NCI-H226 (cell line): ENCODE data around the gene DNAH10.
"Not testable (repeated sequence)": the region's sequence is repeated elsewhere in the genome, so short reads cannot be mapped to it uniquely, and the experiment has no call there.

Experiments used
- DNase-seq: peaks from one replicate; pipeline ENCODE4 v3.0.0-alpha.2; 2015

Gene DNAH10

DNA sequence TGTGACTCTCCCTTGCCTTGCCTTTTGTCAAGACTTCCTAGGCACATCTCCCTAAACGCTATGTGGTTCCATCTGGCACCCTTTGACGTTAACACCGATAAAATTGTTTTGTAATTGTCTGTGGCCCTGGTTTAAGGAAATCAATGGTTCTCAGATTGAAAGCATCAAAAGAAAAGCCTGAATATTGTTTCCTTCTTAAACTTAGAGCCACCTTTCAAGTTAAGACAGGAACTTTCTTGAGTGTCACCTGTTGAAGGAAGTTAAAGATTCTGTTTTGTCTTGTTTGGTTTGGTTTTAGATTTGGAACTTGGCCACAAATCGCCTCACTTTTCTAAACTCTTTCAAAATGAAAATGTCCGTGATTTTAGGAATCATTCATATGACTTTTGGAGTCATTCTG is 14.8 kb upstream of the DNAH10 start:
- no peak for DNase-seq

- no peak for DNase-seq
Measured at GRCh38 chr12:123748161-123748560, 13.9 kb upstream of the DNAH10 start.

- no peak for DNase-seq
Measured at GRCh38 chr12:123748661-123749060, 13.4 kb upstream of the DNAH10 start.

DNA sequence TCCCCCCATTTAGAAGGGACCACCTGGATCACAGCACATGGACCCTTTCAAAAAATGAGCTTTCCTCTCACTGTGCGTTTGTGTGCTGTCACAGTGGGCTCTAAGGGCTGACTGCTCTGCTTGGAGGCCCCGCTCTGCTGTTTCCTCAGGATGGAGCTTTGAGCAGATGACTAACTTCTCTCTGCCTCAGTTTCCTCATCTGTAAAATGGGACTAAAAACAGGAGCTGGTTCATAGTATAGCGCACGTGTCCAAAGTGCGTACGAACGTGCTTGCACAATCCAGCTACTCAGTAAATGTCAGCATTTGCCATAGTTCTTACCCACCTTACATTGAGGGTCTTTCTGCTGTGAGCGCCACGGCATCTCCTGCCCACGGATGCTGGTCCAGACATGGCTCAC is 12.7 kb upstream of the DNAH10 start:
- no peak for DNase-seq

GRCh38 chr12:123750159-123750656 is 11.9 kb upstream of the DNAH10 start:
- no peak for DNase-seq

DNA sequence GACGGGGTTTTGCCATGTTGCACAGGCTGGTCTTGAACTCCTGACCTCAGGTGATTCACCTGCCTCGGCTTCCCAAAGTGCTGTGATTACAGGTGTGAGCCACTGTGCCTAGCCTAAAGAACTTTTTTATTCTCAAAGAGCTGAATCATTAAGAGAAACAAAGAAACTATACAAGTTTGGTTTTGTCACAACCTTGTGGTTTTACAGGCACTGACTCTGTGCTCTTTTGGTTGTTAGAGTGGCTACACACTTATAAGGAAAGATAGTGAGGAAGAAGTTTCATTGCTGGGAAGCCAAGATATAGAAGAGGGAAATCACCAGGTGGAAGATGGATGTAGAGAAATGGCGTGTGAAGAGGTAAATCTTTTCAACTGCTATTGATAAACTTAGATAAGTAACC is 10.1 kb upstream of the DNAH10 start:
- DNase-seq = no peak

DNA sequence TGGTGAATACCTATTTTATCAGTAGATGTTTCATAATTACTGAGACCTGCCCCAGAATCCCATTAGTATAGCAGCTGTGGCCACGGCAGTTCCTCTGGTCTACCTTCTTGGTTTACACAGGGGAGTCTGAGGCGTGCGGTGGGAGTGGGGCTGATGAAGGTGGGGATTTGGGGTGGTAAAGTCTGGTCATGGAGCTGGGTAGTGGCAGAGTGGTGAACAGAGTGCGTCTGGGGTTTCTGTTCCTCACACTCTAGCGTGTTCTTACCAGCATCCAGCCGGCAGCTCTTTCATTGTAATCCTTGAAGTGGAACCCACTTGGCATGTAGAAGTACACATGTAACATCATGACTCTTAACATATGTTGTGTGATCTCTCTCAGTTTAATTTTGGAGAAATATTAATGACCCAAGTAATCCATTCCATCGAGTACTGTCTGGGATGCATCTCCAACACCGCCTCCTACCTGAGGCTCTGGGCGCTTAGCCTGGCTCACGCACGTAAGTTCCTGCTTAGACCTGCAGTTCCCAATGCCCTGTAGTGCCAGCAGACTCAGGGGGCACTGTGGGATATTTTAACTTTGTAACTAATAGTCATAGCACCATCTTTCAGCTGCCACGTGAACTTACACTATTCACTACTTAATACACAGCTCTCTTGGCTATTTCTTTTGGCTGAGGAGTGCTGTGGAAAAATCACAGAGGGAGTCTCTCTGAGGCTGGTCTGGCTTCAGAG is 7.9 kb upstream of the DNAH10 start:
- DNase-seq = no peak

GRCh38 chr12:123757561-123757960 is 4.5 kb upstream of the DNAH10 start:
- DNase-seq = peak; percentile 5

DNA sequence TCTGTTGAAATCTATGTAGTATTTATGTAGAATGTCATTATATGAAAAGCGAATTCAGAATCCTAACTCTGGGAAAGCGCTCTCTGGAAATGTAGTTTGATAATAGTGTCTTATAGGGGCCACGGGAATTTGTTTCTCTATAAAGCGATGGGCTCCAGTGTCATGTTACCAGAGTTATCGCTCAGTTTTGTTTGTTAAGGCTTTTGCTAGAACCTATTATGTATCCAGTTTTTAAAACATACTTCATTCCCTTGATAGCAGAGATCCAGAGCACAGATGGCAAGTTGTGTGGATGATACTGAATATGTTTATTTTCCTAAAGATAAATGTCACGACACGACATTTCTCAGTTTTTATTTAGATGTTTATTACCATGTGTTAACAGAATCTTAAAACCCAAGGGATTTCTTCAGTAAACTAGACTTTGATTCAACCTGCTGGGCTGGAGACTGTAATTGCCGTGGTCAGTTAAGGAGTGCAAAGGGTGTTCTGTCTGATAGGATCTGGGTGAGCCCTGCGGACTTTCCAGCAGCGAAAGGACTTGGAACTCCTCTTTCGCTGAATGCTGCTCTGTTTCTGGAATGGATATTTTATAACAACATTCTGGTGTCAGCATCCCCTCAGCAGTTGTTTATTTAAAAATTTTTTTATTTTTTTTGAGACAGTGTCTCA is 1.7 kb upstream of the DNAH10 start:
- no peak for DNase-seq

- no peak for DNase-seq
Measured at GRCh38 chr12:123762715-123763052, 583 bp downstream of the DNAH10 start.

DNA sequence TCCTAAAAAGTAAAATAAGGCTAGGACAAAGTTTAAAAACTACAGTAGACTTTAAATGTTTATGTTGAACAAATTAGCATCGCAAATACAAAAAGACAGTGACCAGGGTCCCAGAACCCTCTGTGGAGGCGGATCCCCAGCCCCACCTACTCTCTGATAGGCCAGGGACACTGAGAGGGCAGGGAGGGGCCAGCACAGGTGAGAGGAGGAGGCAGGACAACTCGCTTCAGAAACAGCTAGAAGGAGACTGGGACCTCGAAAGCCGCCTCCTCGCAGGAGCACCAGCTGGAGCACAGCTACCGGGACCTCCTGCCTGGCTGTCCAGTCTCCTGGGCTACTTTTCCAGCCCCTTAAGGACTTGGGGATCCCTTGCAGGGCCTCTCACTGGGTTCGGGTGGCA is 992 bp downstream of the DNAH10 start:
- no peak for DNase-seq

DNA sequence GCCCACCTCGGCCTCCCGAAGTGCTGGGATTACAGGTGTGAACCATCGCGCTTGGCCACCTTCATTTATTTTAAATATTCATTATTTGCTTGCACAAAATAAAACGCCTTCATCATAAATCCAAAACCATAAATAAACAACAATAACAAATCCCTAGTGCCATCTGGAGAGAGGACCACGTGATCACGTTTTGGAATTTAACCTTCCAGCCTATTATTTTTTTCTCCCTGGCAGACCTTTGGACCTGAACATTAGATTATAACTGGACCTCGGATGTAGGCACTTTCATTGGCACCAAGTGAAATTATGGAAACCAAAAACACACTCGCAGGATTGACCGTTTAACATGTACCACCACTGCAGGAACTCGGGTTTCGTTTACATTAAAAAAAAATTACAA is 2.0 kb downstream of the DNAH10 start:
- DNase-seq = no peak

DNA sequence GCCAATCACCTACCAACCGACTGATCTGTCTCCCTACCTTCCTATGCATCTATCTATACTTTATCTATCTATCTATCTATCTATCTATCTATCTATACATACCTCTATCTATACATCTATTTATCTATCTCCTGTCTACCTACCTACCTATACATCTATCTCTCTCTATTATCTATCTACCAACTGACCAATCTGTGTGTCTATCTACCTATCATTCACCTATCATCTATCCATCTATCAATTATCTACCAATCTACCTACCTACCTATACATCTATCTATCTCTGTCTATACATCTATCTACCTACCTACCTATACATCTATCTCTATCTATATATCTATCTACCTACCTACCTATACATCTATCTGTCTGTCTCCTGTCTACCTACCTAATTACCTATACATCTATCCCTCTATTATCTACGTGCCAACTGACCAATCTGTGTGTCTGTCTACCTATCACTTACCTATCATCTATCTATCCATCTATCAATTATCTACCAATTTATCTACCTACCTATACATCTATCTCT is 3.5 kb downstream of the DNAH10 start:
- DNase-seq = no peak

GRCh38 chr12:123767613-123768012 is 5.5 kb downstream of the DNAH10 start:
- DNase-seq = no peak

DNA sequence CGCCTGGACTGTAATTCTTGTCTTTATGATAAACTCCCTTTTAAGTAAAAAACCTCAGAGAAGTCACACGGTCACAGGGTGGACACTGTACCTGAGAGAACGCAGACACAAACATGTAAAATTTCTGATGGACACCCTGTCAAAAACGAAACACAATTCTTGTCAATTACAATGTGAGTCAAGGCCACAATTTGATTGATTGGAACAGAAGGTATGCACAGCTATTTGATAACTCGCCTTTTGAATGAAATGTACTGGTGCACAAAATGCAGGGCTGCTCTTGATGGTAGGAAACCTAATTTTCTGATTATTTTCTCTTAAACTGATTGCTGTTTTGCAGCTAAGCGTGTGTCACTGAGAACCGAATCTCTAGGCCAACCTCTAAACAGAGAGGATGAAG is 9.2 kb downstream of the DNAH10 start:
- DNase-seq = no peak

DNA sequence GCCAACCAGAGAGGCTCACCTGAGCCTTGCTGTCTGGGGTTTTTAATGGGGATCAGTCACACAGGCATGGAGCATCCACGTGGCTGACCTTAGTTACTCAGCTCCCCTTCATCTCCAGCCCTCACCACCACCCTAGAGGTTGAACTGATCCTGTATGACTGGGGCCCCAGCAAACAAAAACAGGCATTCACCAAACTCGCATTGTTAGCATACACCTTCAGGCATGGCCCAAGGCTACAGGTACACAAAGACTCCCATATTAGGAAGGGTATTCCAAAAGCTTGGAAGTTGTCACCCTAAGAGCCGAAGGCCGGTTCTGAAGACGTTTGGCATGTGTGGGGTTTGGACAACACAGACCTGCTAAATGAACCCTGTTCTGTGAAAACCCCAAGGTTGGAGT is 10.0 kb downstream of the DNAH10 start:
- DNase-seq = no peak

GRCh38 chr12:123773375-123773774 is 11.3 kb downstream of the DNAH10 start:
- no peak for DNase-seq

GRCh38 chr12:123779551-123779950 is 17.4 kb downstream of the DNAH10 start:
- DNase-seq = no peak

- DNase-seq = no peak
Measured at GRCh38 chr12:123782997-123783792, 21.1 kb downstream of the DNAH10 start.

DNA sequence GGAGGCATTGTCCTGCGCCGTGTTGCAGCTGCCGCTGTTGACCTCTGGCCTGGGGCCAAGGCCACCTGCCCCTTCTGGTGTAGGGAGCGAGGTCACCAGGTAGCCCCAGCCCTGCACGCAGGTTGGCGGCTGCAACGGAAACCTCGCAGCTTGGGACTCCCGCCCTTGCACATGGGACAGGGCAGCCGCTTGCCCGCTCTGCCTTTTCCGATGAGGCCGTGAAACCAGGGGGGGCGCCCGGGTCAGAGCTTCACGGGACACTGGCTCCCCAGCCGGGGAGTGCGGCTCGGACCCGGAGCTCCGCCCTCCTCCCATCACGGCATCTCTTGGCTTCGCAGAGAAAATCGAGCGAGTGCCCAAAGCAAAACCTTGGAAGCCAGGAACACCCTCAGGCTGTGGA is 25.4 kb downstream of the DNAH10 start:
- DNase-seq = no peak

GRCh38 chr12:123788541-123788940 is 26.4 kb downstream of the DNAH10 start:
- no peak for DNase-seq

- DNase-seq = not testable (repeated sequence)
Measured at GRCh38 chr12:123789422-123789821, 27.3 kb downstream of the DNAH10 start.

GRCh38 chr12:123790905-123791467 is 28.9 kb downstream of the DNAH10 start:
- DNase-seq = no peak
